Astrocyte (in vitro differentiated cells and primary cell): Measurements from ENCODE around the gene UBASH3A. TPM values are rescaled to one million over a fixed set of nuclear protein-coding genes. Genes with fewer than 3 reads are reported as not detected.

Experiments
- DNase-seq: peaks from one replicate; pipeline ENCODE4 v3.0.0-alpha.2; 2010; ENCODE audit warnings: low read depth
- FAIRE-seq: peaks from 2 replicates; lab custom pipeline; 2011; peaks lifted over from hg19 to GRCh38; lab: Jason Lieb, UNC
- H2AFZ ChIP-seq: 2 replicates; pipeline ENCODE4 v1.6.0; 2012; ENCODE audit warnings: low read depth, low read length, inconsistent platforms
- H3K27ac ChIP-seq: 2 replicates; pipeline ENCODE4 v1.5.1; 2011; ENCODE audit warnings: low read depth, low read length, inconsistent platforms
- H3K27me3 ChIP-seq: 2 replicates; pipeline ENCODE4 v1.6.0; 2011; ENCODE audit warnings: low read length, inconsistent platforms; ENCODE audit not compliant: insufficient read depth
- H3K36me3 ChIP-seq: 2 replicates; pipeline ENCODE4 v1.5.1; 2011; ENCODE audit warnings: low read length, inconsistent platforms; ENCODE audit not compliant: insufficient read depth
- H3K4me1 ChIP-seq: 2 replicates; pipeline ENCODE4 v1.5.1; 2011; ENCODE audit warnings: low read length, inconsistent platforms; ENCODE audit not compliant: insufficient read depth
- H3K4me2 ChIP-seq: 2 replicates; pipeline ENCODE4 v1.6.0; 2012; ENCODE audit warnings: low read length, inconsistent platforms
- H3K4me3 ChIP-seq: 2 replicates; pipeline ENCODE4 v1.5.1; 2011; ENCODE audit warnings: low read depth, mild to moderate bottlenecking, low read length, inconsistent platforms; ENCODE audit not compliant: insufficient read depth
- H3K79me2 ChIP-seq: 2 replicates; pipeline ENCODE4 v1.6.0; 2012; ENCODE audit warnings: mild to moderate bottlenecking, low read length, inconsistent platforms; ENCODE audit not compliant: insufficient read depth
- H3K9ac ChIP-seq: 2 replicates; pipeline ENCODE4 v1.6.0; 2012; ENCODE audit warnings: mild to moderate bottlenecking, low read length, inconsistent platforms
- H3K9me3 ChIP-seq: 2 replicates; pipeline ENCODE4 v1.5.1; 2012; ENCODE audit warnings: low read depth, mild to moderate bottlenecking, low read length, inconsistent platforms; ENCODE audit not compliant: insufficient read depth
- H4K20me1 ChIP-seq: 2 replicates; pipeline ENCODE4 v1.6.0; 2012; ENCODE audit warnings: low read length, inconsistent platforms; ENCODE audit not compliant: insufficient read depth
- H3K27ac Mint-ChIP-seq: one replicate; pipeline ENCODE4 v1.8.0; 2021; ENCODE audit warnings: mild to moderate bottlenecking, mixed read lengths; ENCODE audit not compliant: unreplicated experiment
- H3K27me3 Mint-ChIP-seq: one replicate; pipeline ENCODE4 v1.8.0; 2021; ENCODE audit warnings: low read depth, mixed read lengths; ENCODE audit not compliant: unreplicated experiment
- H3K36me3 Mint-ChIP-seq: one replicate; pipeline ENCODE4 v1.8.0; 2021; ENCODE audit warnings: low read depth, mixed read lengths; ENCODE audit not compliant: unreplicated experiment
- H3K4me1 Mint-ChIP-seq: one replicate; pipeline ENCODE4 v1.8.0; 2021; ENCODE audit warnings: low read depth, mixed read lengths; ENCODE audit not compliant: unreplicated experiment
- H3K4me3 Mint-ChIP-seq: one replicate; pipeline ENCODE4 v1.8.0; 2021; ENCODE audit warnings: mild to moderate bottlenecking, moderate library complexity, mixed read lengths; ENCODE audit not compliant: unreplicated experiment
- H3K9me3 Mint-ChIP-seq: one replicate; pipeline ENCODE4 v1.8.0; 2021; ENCODE audit warnings: mild to moderate bottlenecking, mixed read lengths; ENCODE audit not compliant: unreplicated experiment
- EZH2 ChIP-seq: IDR thresholded peaks from 2 replicates; pipeline ENCODE4 v1.6.1; 2012; ENCODE audit warnings: mild to moderate bottlenecking, low read length, inconsistent platforms; ENCODE audit not compliant: insufficient read depth
- total RNA-seq: library from RNA; stranded (reverse); gene quantifications from 2 replicates; pipeline ENCODE4 v1.2.1, GENCODE V29; 2021
- TF ChIP-seq, protein P1 (sequence below): IDR thresholded peaks from 2 replicates; pipeline ENCODE4 v1.5.1; 2011; ENCODE audit warnings: low read depth, mild to moderate bottlenecking, inconsistent platforms, low read length, moderate library complexity; ENCODE audit not compliant: insufficient read depth

Gene UBASH3A
- total RNA-seq, 1 donor from 2014 or later, result not detected

DNA sequence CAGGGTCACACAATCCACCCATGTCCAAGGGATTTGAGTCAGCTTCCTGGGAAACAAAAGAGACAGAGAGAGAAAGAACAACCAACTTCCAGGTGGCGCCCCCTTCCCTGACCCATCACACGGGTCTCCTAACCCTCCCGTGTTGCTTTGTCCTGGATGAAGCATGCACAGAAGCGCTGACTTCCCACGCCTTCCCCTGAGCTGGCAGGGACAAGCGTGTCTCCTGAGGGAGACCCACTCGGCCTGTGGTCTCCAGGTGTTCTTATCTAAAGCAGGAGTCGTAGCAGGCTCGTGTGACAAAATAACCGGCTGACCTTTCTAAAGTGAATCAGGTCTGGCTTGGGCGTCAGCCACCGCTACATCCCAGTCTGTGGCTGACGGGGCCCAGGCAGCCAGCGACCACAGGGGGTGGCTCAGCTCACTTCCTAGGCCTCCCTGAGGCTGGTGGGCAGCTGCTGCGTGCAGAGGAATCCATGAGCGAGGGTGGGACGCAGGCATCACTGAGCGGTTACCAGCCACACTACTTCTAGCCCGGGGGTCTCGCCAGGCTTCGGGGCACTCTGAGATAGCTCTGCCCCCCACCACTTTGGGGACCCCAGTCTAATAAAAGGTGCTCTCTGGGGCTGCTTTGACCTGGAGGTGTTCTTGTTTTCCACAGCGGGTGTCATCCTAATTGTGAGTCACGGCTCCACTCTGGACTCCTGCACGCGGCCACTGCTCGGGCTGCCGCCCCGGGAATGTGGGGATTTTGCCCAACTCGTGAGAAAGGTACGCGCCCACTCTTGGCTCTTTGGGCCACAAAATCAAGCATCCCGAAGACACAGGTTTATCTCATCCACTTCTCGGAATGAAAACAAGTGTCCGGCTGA is 40.4 kb downstream of the UBASH3A start:
- H3K36me3 Mint-ChIP-seq, result no peaks in the 10 kb centered on the region
- no peak overlapping the region for H3K4me3 Mint-ChIP-seq
- peaks cover 38% of the 10 kb centered on the region for H3K27me3 Mint-ChIP-seq
- DNase-seq (no peak), FAIRE-seq (no peak)
- no peak for TF ChIP-seq EZH2
- TF ChIP-seq, protein P1, sequence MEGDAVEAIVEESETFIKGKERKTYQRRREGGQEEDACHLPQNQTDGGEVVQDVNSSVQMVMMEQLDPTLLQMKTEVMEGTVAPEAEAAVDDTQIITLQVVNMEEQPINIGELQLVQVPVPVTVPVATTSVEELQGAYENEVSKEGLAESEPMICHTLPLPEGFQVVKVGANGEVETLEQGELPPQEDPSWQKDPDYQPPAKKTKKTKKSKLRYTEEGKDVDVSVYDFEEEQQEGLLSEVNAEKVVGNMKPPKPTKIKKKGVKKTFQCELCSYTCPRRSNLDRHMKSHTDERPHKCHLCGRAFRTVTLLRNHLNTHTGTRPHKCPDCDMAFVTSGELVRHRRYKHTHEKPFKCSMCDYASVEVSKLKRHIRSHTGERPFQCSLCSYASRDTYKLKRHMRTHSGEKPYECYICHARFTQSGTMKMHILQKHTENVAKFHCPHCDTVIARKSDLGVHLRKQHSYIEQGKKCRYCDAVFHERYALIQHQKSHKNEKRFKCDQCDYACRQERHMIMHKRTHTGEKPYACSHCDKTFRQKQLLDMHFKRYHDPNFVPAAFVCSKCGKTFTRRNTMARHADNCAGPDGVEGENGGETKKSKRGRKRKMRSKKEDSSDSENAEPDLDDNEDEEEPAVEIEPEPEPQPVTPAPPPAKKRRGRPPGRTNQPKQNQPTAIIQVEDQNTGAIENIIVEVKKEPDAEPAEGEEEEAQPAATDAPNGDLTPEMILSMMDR, result no peak
- no peaks in the 10 kb centered on the region for H3K4me1 ChIP-seq
- no peak overlapping the region for H2AFZ ChIP-seq
- H3K36me3 ChIP-seq, result no peaks in the 10 kb centered on the region
- H3K9me3 Mint-ChIP-seq, result no peaks in the 10 kb centered on the region
- H3K27ac Mint-ChIP-seq, result no peak overlapping the region
- no peaks in the 10 kb centered on the region for H3K4me1 Mint-ChIP-seq
- H3K27me3 ChIP-seq, result no peaks in the 10 kb centered on the region
- H3K4me3 ChIP-seq, result no peak overlapping the region
- no peak overlapping the region for H3K27ac ChIP-seq
- H3K79me2 ChIP-seq, result no peaks in the 10 kb centered on the region
- H4K20me1 ChIP-seq, result no peaks in the 10 kb centered on the region
- H3K9ac ChIP-seq, result no peak overlapping the region
- H3K9me3 ChIP-seq, result peaks cover 5% of the 10 kb centered on the region
- H3K4me2 ChIP-seq, result no peak overlapping the region

DNA sequence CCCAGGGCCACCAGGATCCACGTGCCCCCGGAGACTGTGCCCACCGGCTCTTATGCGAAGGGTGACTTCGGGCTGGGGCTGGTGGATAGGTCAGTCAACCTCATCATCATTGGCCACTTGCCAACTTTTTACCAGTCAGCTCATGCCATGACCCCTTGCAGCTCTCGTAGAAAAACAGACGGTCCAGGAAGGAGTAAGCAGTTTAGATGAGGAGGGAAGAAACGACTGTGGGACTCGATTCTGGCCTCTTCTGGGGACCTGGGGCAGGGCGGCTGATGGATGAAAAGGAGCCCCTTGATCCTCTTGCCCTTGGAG is 41.0 kb downstream of the UBASH3A start:
- no peak for DNase-seq

More for the DNA sequence above, 41.0 kb downstream of the UBASH3A start:
- Histone ChIP-seq H3K27ac (no peak overlapping the region), H3K9ac (no peak overlapping the region), H3K79me2 (no peaks in the 10 kb centered on the region), H3K9me3 (peaks cover 5% of the 10 kb centered on the region), H4K20me1 (no peaks in the 10 kb centered on the region), H3K4me3 (no peak overlapping the region), H3K4me2 (no peak overlapping the region), H3K4me1 (no peaks in the 10 kb centered on the region), H3K36me3 (no peaks in the 10 kb centered on the region), H2AFZ (no peak overlapping the region), H3K27me3 (no peaks in the 10 kb centered on the region)
- Mint-ChIP-seq H3K4me1 (no peaks in the 10 kb centered on the region), H3K9me3 (no peaks in the 10 kb centered on the region), H3K4me3 (no peak overlapping the region), H3K27me3 (peaks cover 36% of the 10 kb centered on the region), H3K27ac (no peak overlapping the region), H3K36me3 (no peaks in the 10 kb centered on the region)
- no peak for FAIRE-seq
- TF ChIP-seq, protein P1, result no peak
- TF ChIP-seq EZH2, result no peak
